GM06990 (cell line): Measurements from ENCODE around the gene HFE.
"Not testable (repeated sequence)": the region's sequence is repeated elsewhere in the genome, so short reads cannot be mapped to it uniquely, and the experiment has no call there.

Source experiments
- DNase-seq: peaks from one replicate; pipeline ENCODE4 v3.0.0-alpha.2; 2011; ENCODE audit not compliant: insufficient read length; ENCODE audit errors: extremely low read depth
- H3K27me3 ChIP-seq: replicated peaks from 2 replicates; pipeline ENCODE4 v1.6.0; 2011; ENCODE audit warnings: low read length; ENCODE audit not compliant: control insufficient read depth, insufficient read depth
- H3K36me3 ChIP-seq: 2 replicates; pipeline ENCODE4 v1.5.1; 2011; ENCODE audit warnings: low read length; ENCODE audit not compliant: control insufficient read depth, insufficient read depth
- H3K4me3 ChIP-seq: replicated peaks from 2 replicates; pipeline ENCODE4 v1.5.1; 2011; ENCODE audit warnings: low read depth, mild to moderate bottlenecking, control low read depth, low read length
- TF ChIP-seq, protein P1 (sequence below): IDR thresholded peaks from 2 replicates; pipeline ENCODE4 v1.5.1; 2011; ENCODE audit warnings: low read length, control low read depth, mild to moderate bottlenecking, inconsistent platforms; ENCODE audit not compliant: insufficient read depth, poor library complexity, severe bottlenecking

Gene HFE

DNA sequence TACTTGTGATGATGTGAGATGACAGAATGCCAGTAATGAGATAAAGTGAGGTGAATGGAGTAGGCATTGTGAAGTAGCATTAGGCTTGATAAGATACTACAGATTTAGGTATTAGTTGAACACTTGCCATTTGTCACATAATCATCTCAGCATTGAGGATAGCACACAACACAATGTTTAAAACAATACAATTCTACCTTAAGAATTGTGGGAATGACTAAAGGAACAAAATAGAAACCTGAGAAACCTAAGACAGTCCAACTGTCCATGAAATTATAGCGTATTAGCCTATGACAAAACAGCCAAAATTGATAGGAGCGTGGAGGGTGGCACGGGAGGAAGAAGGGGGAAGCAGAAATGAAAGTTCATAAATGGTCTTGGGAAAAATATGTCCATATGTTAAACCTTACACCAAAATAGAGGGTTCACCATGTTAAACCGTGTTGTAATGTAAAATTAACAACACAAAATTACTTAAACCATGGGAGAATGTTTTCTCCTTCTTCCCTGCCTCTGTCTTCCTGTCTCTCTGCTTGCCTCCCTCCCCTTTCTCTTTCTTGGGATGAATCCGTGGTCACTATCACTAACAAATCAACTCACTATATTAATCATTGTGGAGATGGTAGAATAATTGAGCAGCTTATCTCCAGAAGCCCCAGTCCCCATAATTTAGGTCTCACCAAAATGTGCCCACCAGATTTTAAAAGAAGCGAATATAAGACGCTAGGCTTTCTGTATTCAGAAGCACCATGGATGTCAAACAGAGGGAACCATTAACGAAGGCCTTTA is 33.0 kb upstream of the HFE start:
- Histone ChIP-seq H3K36me3 (no peaks in the 10 kb centered on the region), H3K4me3 (peak overlapping the region; percentile 74), H3K27me3 (no peaks in the 10 kb centered on the region)
- no peak for DNase-seq
- TF ChIP-seq, protein P1, sequence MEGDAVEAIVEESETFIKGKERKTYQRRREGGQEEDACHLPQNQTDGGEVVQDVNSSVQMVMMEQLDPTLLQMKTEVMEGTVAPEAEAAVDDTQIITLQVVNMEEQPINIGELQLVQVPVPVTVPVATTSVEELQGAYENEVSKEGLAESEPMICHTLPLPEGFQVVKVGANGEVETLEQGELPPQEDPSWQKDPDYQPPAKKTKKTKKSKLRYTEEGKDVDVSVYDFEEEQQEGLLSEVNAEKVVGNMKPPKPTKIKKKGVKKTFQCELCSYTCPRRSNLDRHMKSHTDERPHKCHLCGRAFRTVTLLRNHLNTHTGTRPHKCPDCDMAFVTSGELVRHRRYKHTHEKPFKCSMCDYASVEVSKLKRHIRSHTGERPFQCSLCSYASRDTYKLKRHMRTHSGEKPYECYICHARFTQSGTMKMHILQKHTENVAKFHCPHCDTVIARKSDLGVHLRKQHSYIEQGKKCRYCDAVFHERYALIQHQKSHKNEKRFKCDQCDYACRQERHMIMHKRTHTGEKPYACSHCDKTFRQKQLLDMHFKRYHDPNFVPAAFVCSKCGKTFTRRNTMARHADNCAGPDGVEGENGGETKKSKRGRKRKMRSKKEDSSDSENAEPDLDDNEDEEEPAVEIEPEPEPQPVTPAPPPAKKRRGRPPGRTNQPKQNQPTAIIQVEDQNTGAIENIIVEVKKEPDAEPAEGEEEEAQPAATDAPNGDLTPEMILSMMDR, result no peak

DNA sequence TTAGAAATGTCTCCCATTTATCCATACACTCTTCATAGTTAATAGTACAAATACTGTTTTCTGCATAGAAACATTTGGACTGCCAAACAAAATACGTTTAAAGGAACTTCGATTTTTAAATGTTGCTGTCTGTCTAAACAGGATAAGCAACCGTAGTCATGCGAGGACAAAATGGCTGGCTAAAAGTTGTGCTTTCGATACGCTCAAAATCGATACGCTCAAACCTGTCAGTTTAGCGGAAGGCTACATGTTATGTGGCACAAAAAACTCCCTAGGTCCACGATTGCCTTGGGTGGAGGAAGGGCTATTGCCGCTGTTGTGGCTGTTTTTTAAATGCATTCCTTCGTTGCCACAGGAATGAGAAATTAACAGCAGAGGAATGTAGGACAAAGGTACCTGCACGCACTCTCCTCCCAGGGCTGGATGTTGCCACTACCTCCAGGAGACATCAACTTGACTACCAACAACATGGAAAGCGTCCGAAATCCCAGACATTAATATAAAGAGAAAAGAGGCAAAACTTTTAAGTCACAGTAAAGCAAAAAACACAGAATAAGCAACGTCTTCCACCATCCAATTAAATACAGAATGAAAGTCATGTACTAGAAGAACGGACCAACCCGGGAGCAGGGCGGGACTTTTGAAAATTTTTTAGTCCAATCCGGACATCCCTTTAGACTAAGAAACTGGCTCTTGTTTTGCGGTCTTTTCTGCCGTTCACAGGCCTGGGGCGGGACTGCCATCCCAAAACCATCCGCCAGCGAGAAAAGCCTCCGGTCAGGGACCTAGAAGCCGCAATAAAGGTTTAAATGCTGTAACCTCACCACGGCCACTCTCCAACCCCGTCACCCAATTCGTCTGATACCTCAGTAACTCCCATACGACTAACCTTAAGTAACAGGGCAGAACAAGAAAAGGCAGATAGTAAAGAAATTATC is 32.2 kb upstream of the HFE start:
- peak; percentile 87 for DNase-seq
- H3K27me3 ChIP-seq, result no peaks in the 10 kb centered on the region
- no peaks in the 10 kb centered on the region for H3K36me3 ChIP-seq
- H3K4me3 ChIP-seq, result peak overlapping the region; percentile 74
- TF ChIP-seq, protein P1, result no peak

DNA sequence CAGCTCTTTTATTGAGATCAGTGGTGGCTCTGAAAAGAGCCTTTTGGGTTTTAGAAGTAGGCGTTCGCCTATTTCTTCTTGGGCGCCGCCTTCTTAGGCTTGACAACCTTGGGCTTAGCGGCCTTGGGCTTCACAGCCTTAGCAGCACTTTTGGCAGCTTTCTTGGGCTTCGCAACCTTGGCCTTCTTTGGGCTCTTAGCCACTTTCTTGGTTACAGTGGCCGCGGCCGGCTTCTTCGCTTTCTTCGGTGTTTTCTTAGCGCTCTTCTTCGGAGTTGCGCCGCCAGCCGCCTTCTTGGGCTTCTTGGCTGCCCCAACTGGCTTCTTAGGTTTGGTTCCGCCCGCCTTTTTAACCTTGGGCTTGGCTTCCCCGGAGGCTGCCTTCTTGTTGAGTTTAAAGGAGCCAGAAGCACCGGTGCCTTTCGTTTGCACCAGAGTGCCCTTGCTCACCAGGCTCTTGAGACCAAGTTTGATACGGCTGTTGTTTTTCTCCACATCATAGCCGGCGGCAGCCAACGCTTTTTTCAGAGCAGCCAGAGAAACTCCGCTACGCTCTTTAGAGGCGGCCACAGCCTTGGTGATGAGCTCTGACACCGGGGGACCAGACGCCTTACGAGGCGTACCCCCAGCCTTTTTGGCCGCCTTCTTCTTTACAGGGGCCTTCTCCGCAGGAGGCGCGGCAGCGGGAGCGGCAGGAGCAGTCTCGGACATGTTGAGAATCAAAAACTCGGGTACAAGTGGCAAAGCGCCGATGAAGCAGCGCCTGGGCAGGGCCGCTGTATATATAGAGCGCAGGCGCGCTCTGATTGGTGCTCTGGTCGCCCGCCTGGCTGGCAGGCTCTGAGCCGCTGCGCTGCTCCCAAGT is 31.3 kb upstream of the HFE start:
- H3K27me3 ChIP-seq, result no peaks in the 10 kb centered on the region
- H3K4me3 ChIP-seq, result peak overlapping the region; percentile 74
- DNase-seq, result peak; percentile 97
- no peaks in the 10 kb centered on the region for H3K36me3 ChIP-seq
- TF ChIP-seq, protein P1, result no peak

DNA sequence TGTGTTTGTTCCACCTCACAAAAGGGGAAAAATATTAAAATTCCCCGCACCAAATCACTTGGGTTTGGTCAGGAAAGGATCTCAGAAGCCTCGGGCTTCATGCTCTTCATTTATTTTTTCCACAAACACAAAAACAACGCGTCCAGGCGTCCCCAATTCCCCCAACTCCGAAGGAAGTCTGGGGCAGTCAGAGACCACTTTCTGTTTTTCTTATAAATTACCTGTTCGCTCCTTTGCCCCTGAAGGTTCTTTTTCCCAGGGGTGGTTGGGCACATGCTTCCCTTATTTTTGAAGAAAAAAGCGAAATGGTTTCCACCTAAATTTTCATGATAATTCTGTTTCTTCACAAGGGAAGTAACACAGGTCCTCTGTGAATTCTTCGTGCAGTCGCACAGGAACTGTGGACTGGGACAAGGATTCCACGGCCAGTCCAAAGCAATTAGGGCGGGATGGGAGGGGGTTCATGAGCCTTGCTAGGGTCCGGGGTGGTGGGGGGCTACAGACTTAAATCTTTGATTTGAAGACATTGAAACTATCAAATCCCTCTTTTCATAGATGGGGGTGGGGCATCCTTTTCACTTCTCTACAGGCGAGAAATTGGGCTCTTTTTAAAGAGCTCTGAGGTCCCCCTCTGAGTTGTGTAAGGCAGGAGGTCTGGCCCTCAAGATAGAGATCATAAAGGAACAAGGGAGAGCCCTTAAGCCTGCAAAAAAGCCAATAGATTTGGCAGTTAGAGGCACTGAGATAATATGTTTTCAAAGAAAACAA is 30.5 kb upstream of the HFE start:
- Histone ChIP-seq H3K27me3 (no peaks in the 10 kb centered on the region), H3K36me3 (no peaks in the 10 kb centered on the region), H3K4me3 (peak overlapping the region; percentile 74)
- TF ChIP-seq, protein P1, result no peak
- DNase-seq, result peak; percentile 46

DNA sequence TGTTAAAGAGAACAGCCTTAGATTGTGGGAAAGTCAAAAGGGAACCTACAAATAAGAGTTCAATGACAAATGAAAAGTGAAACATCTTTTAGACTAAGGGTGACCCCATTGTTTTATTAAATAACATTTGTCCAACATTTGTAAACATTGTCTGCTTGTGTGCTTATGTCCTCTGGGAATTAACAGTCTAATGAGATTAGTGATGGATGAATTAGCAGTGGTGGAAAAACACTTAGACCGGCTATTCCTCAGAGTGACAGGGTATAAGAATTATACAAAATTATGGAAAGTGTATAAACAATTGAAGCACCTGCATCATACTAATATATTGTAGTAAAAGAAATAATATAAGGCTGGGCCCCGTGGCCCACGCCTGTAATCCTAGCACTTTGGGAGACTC is 29.3 kb upstream of the HFE start:
- no peak overlapping the region for H3K4me3 ChIP-seq
- no peaks in the 10 kb centered on the region for H3K27me3 ChIP-seq
- no peak for DNase-seq
- H3K36me3 ChIP-seq, result no peaks in the 10 kb centered on the region
- TF ChIP-seq, protein P1, result no peak

DNA sequence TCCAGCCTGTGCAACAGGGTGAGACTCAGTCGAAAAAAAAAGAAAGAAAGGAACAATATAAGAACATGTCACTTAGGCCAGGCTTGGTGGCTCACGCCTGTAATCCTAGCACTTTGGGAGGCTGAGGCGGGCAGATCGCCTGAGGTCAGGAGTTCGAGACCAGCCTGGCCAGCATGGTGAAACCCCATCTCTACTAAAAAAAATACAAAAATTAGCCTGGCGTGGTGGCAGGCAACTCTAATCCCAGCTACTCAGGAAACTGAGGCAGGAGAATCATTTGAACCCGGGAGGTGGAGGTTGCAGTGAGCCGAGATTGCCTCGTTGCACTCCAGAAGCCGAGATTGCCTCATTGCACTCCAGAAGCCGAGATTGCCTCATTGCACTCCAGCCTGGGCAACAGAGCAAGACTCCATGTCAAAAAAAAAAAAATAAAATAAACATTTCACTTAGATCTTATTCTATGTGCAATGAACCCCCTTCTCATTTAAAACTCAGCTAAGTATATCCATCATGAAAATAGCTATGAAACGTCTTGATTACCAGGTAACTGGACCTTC is 28.7 kb upstream of the HFE start:
- H3K36me3 ChIP-seq, DNase-seq, H3K4me3 ChIP-seq, H3K27me3 ChIP-seq: not testable (repeated sequence)
